Fibroblast of villous mesenchyme (primary cell): ENCODE measurements around the gene BMP8A. TPM values are rescaled to one million over a fixed set of nuclear protein-coding genes. Genes with fewer than 3 reads are reported as not detected.

Source experiments
- DNase-seq: peaks from one replicate; pipeline ENCODE4 v3.0.0-alpha.2; 2010; ENCODE audit warnings: low read depth
- H3K4me3 ChIP-seq: 2 replicates; pipeline ENCODE4 v1.5.1; 2011; ENCODE audit warnings: low read depth, mild to moderate bottlenecking, low read length
- total RNA-seq: library from RNA; depleted of rRNA; stranded (reverse); fragments of >200 nt; gene quantifications from 2 replicates; pipeline ENCODE4 v1.2.3, GENCODE V29; 2012
- TF ChIP-seq, protein P1 (sequence below): IDR thresholded peaks from 2 replicates; pipeline ENCODE4 v1.5.1; 2012; ENCODE audit warnings: low read depth, mild to moderate bottlenecking, low read length; ENCODE audit not compliant: insufficient read depth

BMP8A gene
- total RNA-seq, 1 donor: 1.7 TPM

DNA sequence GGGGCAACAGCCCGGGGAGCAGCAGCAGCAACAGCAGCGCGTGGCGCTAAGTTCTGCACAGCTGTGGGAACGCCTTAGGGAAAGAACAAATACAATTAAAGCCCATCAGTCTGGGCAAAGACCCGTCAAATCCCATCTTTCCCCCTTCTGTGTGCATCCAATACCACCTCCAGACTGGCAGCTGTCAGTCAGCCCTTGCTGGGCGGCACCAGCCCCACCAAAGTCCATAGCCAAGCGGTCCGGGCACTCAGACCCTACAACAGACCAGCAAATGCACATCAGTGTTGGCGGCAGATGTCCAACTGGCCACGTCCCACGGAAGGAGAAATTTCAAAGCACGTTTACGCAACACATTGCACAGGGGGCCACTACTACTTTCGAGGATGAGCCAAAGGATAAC is 72.2 kb downstream of the BMP8A start:
- TF ChIP-seq, protein P1, sequence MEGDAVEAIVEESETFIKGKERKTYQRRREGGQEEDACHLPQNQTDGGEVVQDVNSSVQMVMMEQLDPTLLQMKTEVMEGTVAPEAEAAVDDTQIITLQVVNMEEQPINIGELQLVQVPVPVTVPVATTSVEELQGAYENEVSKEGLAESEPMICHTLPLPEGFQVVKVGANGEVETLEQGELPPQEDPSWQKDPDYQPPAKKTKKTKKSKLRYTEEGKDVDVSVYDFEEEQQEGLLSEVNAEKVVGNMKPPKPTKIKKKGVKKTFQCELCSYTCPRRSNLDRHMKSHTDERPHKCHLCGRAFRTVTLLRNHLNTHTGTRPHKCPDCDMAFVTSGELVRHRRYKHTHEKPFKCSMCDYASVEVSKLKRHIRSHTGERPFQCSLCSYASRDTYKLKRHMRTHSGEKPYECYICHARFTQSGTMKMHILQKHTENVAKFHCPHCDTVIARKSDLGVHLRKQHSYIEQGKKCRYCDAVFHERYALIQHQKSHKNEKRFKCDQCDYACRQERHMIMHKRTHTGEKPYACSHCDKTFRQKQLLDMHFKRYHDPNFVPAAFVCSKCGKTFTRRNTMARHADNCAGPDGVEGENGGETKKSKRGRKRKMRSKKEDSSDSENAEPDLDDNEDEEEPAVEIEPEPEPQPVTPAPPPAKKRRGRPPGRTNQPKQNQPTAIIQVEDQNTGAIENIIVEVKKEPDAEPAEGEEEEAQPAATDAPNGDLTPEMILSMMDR: no peak
- no peak for DNase-seq
- H3K4me3 ChIP-seq: no peak overlapping the region

DNA sequence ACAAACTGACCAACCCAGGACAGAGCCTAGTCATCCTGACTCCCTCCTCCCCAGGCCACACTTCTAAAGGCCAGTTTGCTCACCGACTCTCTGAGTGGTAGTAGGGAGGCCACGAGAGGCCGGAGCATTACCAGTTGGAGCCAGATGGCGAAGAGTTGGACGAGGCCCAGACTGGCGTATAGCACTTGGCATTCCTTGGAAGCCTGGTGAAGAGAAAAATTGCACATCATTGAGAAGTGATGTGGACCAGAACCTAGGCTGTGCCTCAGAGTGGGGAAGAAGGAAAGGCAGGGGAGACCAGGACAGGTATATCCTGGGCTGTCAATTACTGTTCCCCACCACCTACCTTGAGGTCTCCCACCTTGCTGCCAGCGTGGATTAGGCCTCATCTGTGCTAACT is 72.9 kb downstream of the BMP8A start:
- no peak overlapping the region for H3K4me3 ChIP-seq
- TF ChIP-seq, protein P1: no peak
- DNase-seq: no peak

DNA sequence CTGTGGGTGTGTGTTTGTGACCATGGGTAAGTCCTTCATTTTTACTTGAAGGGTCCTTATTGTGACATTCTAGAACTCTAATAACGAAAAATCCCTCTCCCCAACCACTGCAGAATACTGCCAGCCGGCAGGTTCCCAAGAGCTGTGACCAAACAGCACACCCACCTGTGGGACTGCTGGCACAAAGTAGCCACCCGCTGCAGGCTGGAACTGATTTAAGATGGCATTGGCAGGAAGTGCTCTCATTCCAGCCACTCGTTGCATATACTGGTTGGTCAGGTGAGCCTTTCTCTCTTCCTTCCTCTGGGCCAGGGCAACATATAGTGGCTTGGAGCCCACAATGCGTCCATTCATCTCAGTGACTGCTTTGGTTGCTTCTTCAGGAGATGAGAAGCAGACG is 73.5 kb downstream of the BMP8A start:
- no peak for DNase-seq
- TF ChIP-seq, protein P1: no peak
- H3K4me3 ChIP-seq: no peak overlapping the region

DNA sequence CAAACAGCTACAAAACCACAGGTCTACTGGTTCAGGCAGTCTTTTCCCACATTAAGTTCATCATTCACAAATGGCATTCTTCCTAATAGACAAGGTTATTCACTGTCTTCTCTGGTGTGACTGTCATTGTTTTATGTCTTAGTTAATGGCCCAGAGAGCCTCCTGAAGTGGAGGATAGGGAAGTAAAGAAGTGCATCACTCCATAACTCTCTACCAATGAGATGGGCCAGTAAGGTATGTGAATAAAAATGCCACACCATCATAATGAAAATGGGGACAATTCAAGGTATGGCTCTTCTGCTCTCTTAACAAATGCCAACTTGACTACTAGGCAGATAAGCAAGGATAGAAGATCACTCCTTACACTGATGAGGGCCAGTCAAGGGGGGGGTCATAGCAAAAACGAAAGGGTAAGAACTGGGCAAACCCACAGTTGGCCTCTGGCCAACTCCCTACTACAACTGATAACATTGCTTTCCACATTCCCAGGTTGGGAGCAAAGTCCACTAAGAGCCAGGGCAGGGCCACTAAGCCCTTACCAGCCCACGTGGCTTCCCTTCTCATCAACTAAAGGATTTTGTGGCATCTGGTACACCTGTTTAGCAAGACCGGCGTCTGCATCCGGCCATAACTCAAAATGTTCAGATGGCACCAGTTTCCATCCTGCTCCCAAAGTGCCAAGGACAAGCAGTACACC is 75.2 kb downstream of the BMP8A start:
- TF ChIP-seq, protein P1: no peak
- H3K4me3 ChIP-seq: no peak overlapping the region
- DNase-seq: no peak

DNA sequence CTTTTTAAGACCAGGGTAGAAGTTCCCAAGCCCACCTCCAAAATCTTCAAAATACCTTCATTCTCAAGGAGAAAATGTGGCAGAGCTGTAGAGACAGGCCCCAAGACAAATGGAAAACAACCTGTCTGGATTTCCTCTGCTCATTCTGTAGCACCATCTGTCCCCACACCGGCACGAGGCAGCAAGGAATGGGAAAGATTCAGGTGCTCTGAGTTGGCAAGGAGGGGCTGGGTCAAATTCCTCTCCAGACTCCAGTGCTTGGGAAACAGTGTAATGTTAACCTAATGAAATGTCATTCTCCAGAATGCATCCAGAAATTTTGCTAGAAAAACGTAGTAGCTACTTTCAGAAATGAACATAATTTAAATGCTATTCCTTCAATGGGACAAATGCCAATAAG is 75.9 kb downstream of the BMP8A start:
- no peak overlapping the region for H3K4me3 ChIP-seq
- DNase-seq: no peak
- TF ChIP-seq, protein P1: no peak

DNA sequence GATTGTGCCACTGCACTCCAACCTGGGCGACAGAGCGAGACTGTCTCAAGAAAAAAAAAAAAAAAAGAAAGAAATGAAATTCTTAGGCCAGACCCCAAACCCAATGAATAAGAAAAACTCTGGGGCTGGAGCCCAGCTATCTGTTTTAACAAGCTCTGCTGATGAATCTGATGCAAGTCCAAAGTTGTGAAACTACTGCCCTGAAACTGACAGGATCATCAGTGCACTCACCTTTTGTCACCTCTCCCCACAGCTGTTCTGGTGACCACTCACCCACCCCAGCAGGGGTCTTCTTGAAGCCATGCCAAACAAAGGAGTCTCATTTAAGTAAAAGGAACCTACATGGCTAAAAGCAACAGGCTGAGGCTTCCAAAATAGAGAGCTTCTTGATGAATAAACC is 76.8 kb downstream of the BMP8A start:
- H3K4me3 ChIP-seq: no peak overlapping the region
- no peak for DNase-seq
- TF ChIP-seq, protein P1: no peak

DNA sequence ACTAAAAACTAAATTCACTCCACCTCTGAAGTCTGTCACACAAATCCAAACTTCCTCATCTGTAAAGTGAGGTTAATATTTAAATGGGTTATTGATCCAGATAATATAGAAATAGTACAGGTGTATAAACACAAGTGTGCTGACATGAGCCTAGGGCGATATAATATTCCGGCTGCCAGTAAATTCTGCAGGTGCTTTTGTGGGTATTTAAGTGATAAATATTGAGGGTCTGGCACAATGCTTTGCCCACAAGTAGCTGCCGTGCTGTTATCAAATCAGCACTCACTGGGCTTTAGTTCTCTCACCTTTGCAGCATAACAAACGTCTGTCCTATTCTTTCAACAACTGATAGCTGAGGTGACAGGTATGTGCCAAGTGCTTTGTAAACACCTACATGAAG is 77.6 kb downstream of the BMP8A start:
- no peak for DNase-seq

More for the DNA sequence above, 77.6 kb downstream of the BMP8A start:
- H3K4me3 ChIP-seq: no peak overlapping the region
- TF ChIP-seq, protein P1: no peak
